Stimulated activated CD4-positive, alpha-beta T cell treated with anti-CD3 and anti-CD28 coated beads, TNF-alpha, amount 100 ng/mL, for 4 hours (primary cell): ENCODE data around the gene TRPM1.
"Not testable (repeated sequence)": the region's sequence is repeated elsewhere in the genome, so short reads cannot be mapped to it uniquely, and the experiment has no call there.

ENCODE experiments used
- DNase-seq, 3 experiments: peaks; one replicate each; pipeline ENCODE4 v3.0.0-alpha.2; 2020; ENCODE audit warnings: low read depth in 3 of 3

Gene TRPM1

GRCh38 chr15:31125061-31125460 is 23.5 kb upstream of the TRPM1 start:
- DNase-seq = no peak

- DNase-seq = no peak
Measured at GRCh38 chr15:31116423-31117030, 15.0 kb upstream of the TRPM1 start.

- no peak for DNase-seq
Measured at GRCh38 chr15:31111091-31111647, 9.6 kb upstream of the TRPM1 start.

GRCh38 chr15:31108836-31109235 is 7.3 kb upstream of the TRPM1 start:
- no peak for DNase-seq

GRCh38 chr15:31106495-31107300 is 5.2 kb upstream of the TRPM1 start:
- DNase-seq = no peak

GRCh38 chr15:31104003-31104402 is 2.5 kb upstream of the TRPM1 start:
- no peak for DNase-seq

GRCh38 chr15:31102374-31103342 is 1.1 kb upstream of the TRPM1 start:
- no peak for DNase-seq

- DNase-seq = no peak
Measured at GRCh38 chr15:31102039-31102321, 455 bp upstream of the TRPM1 start.

GRCh38 chr15:31100738-31101137 is 787 bp downstream of the TRPM1 start:
- DNase-seq = no peak

GRCh38 chr15:31098953-31099740 is 2.4 kb downstream of the TRPM1 start:
- no peak for DNase-seq

GRCh38 chr15:31098491-31098917 is 3.0 kb downstream of the TRPM1 start:
- no peak for DNase-seq

GRCh38 chr15:31096563-31096962 is 5.0 kb downstream of the TRPM1 start:
- DNase-seq = no peak

- no peak for DNase-seq
Measured at GRCh38 chr15:31091481-31091880, 10.0 kb downstream of the TRPM1 start.

- DNase-seq = no peak
Measured at GRCh38 chr15:31090766-31091165, 10.8 kb downstream of the TRPM1 start.

GRCh38 chr15:31089368-31090047 is 12.0 kb downstream of the TRPM1 start:
- no peak for DNase-seq

GRCh38 chr15:31088672-31089367 is 12.7 kb downstream of the TRPM1 start:
- DNase-seq = no peak

- DNase-seq = not testable (repeated sequence)
Measured at GRCh38 chr15:31088041-31088440, 13.5 kb downstream of the TRPM1 start.

GRCh38 chr15:31086344-31086743 is 15.2 kb downstream of the TRPM1 start:
- no peak for DNase-seq

GRCh38 chr15:31085359-31085758 is 16.2 kb downstream of the TRPM1 start:
- no peak for DNase-seq

- DNase-seq = no peak
Measured at GRCh38 chr15:31084176-31084575, 17.3 kb downstream of the TRPM1 start.
